H1 (cell line): Measurements from ENCODE around the gene TBC1D13. TPM values are rescaled to one million over a fixed set of nuclear protein-coding genes. Genes with fewer than 3 reads are reported as not detected.

Experiments
- CBX8 ChIP-seq: fragments of 300-800, 300-1000 bp; sonication (generic); IDR thresholded peaks from 2 replicates; pipeline ENCODE4 v1.7.1; 2016; ENCODE audit warnings: low read depth, low read length, borderline replicate concordance
- POLR2AphosphoS5 ChIP-seq: IDR thresholded peaks from 2 replicates; pipeline ENCODE4 v1.6.1; 2011; ENCODE audit warnings: low read depth, low read length
- TAF1 ChIP-seq: IDR thresholded peaks from 2 replicates; pipeline ENCODE4 v1.6.1; 2011; ENCODE audit warnings: mild to moderate bottlenecking, low read depth, low read length
- YY1 ChIP-seq: IDR thresholded peaks from 2 replicates; pipeline ENCODE4 v1.6.1; 2011; ENCODE audit warnings: low read depth, mild to moderate bottlenecking, low read length
- polyA plus RNA-seq, 7 experiments: library from polyadenylated mRNA; depleted of rRNA in 3 of 7; stranded (reverse) in 5 of 7; unstranded in 2 of 7; fragments of >200 nt in 5 of 7; fragments of 200-250 nt in 2 of 7; gene quantifications; 1 replicate in 5 of 7; 2 replicates in 1 of 7; 4 replicates in 1 of 7; pipeline versions ENCODE4 v1.2.1 to v1.2.3, GENCODE V29; 2011 to 2013; ENCODE audit warnings: missing spikeins in 2 of 7, mixed read lengths in 2 of 7
- total RNA-seq: library from RNA; stranded (reverse); fragmentation: NEBNext Ultra II Directional; extraction: Animal tissue kit (Norgen Biotek cat#: 25700); gene quantifications from 2 replicates; pipeline ENCODE4 v1.2.1, GENCODE V29; 2021

TBC1D13 gene
- total and polyA plus RNA-seq, 2 of the 8 experiments (the other 6 are each of a cell fraction or from before 2014, with no cell fraction given), result 21.3 to 24.7 TPM

GRCh38 chr9:128771094-128771721 is 15.8 kb upstream of the TBC1D13 start (continued):
- TF ChIP-seq POLR2AphosphoS5 (no peak), YY1 (no peak), CBX8 (no peak), TAF1 (0 out of 2 replicates have a peak, but pooled peaks have one; percentile 40)
